OCI-LY7 (cell line): ENCODE data around the gene SBF2. TPM values are rescaled to one million over a fixed set of nuclear protein-coding genes. Genes with fewer than 3 reads are reported as not detected.
A peak's percentile ranks its signal among the peaks of the same experiment; 100 is the strongest.

Experiments used
- BruUV-seq: library from RNA; stranded (reverse); fragments of 400-500 nt; replicated peaks from 2 replicates; lab custom pipeline; 2021; lab: Mats Ljungman, UMichigan
- CTCF ChIA-PET: fragments of 300-600 bp; sonication (Branson Sonifier 250); formaldehyde crosslinking; loops from one replicate; lab custom pipeline; 2022; ENCODE audit warnings: antibody characterized with exemption; ENCODE audit not compliant: unreplicated experiment; lab: Charles Lee
- POLR2A ChIA-PET: fragments of 300-600 bp; sonication (Branson Sonifier 250); formaldehyde crosslinking; loops from one replicate; lab custom pipeline; 2022; ENCODE audit warnings: antibody characterized with exemption; lab: Charles Lee
- DNase-seq: peaks from one replicate; pipeline ENCODE4 v3.0.0-alpha.2; 2015; ENCODE audit warnings: low spot score
- H2AFZ ChIP-seq: fragments of 200-600 bp; sonication (generic), shearing (Covaris generic); 2 replicates; pipeline ENCODE4 v1.6.1; 2014; ENCODE audit warnings: mild to moderate bottlenecking, antibody characterized with exemption, low read length, moderate library complexity
- H3K27ac ChIP-seq: fragments of 200-600 bp; sonication (generic); 2 replicates; pipeline ENCODE4 v1.5.1; 2014; ENCODE audit warnings: mixed run types, low read depth, mild to moderate bottlenecking, moderate library complexity, low read length, inconsistent platforms; ENCODE audit not compliant: poor library complexity, severe bottlenecking
- H3K36me3 ChIP-seq: fragments of 200-600 bp; sonication (generic); 2 replicates; pipeline ENCODE4 v1.6.1; 2014; ENCODE audit warnings: mild to moderate bottlenecking, antibody characterized with exemption, low read length, moderate library complexity, mixed read lengths; ENCODE audit not compliant: insufficient read depth
- H3K4me1 ChIP-seq: fragments of 200-600 bp; sonication (generic); 2 replicates; pipeline ENCODE4 v1.5.1; 2014; ENCODE audit warnings: mild to moderate bottlenecking, low read length; ENCODE audit not compliant: insufficient read depth, poor library complexity, severe bottlenecking
- H3K4me2 ChIP-seq: fragments of 200-600 bp; sonication (generic); 2 replicates; pipeline ENCODE4 v1.6.1; 2014; ENCODE audit warnings: mild to moderate bottlenecking, low read length
- H3K4me3 ChIP-seq: fragments of 200-600 bp; sonication (generic); 2 replicates; pipeline ENCODE4 v1.5.1; 2014; ENCODE audit warnings: mild to moderate bottlenecking, low read depth, low read length; ENCODE audit not compliant: poor library complexity, severe bottlenecking
- H3K79me2 ChIP-seq: fragments of 200-600 bp; sonication (generic); 2 replicates; pipeline ENCODE4 v1.6.1; 2016; ENCODE audit warnings: low read depth, mild to moderate bottlenecking, low read length, moderate library complexity, mixed read lengths; ENCODE audit not compliant: insufficient read depth
- H3K9me2 ChIP-seq: fragments of 200-600 bp; sonication (generic); 2 replicates; pipeline ENCODE4 v1.6.1; 2016; ENCODE audit warnings: mild to moderate bottlenecking, low read length, mixed read lengths; ENCODE audit not compliant: insufficient read depth
- H3K9me3 ChIP-seq: fragments of 200-600 bp; sonication (generic); 2 replicates; pipeline ENCODE4 v1.6.1; 2014; ENCODE audit warnings: mild to moderate bottlenecking, mixed run types, low read length, mixed read lengths
- H4K20me1 ChIP-seq: fragments of 200-600 bp; sonication (generic); 2 replicates; pipeline ENCODE4 v1.6.1; 2014; ENCODE audit warnings: mild to moderate bottlenecking, antibody characterized with exemption, low read length, moderate library complexity, mixed read lengths; ENCODE audit not compliant: insufficient read depth
- CTCF ChIP-seq: fragments of 200-600 bp; sonication (generic); conservative IDR thresholded peaks from 2 replicates; pipeline ENCODE4 v1.5.1; 2014; ENCODE audit warnings: mild to moderate bottlenecking, antibody characterized with exemption, low read length, moderate library complexity, mixed read lengths
- EZH2phosphoT487 ChIP-seq: fragments of 200-600 bp; sonication (generic); IDR thresholded peaks from 2 replicates; pipeline ENCODE4 v1.6.1; 2018; ENCODE audit warnings: low read depth, borderline replicate concordance, mild to moderate bottlenecking, mixed run types, antibody characterized with exemption, low read length, moderate library complexity, mixed read lengths
- intact Hi-C: fragments of 100-400 bp; cut with micrococcal nuclease; formaldehyde crosslinking; loops from one replicate; pipeline ENCODE4 v1.10.0; 2022; ENCODE audit not compliant: unreplicated experiment
- total RNA-seq, 2 experiments: library from RNA; depleted of rRNA in 1 of 2; stranded (reverse); fragments of >200 nt in 1 of 2; shearing (Covaris generic) in 1 of 2; gene quantifications; 2 replicates each; pipeline ENCODE4 v1.2.3, GENCODE V29; 2014 to 2022

The SBF2 gene
- total RNA-seq, 2 experiments from 2014 or later: 12.9 to 14.3 TPM

GRCh38 chr11:9855579-9856287 lies 438.3 kb downstream of the SBF2 start:
- no TSS peak for BruUV-seq
- H3K4me2 ChIP-seq: peak overlapping the region; percentile 49

DNA sequence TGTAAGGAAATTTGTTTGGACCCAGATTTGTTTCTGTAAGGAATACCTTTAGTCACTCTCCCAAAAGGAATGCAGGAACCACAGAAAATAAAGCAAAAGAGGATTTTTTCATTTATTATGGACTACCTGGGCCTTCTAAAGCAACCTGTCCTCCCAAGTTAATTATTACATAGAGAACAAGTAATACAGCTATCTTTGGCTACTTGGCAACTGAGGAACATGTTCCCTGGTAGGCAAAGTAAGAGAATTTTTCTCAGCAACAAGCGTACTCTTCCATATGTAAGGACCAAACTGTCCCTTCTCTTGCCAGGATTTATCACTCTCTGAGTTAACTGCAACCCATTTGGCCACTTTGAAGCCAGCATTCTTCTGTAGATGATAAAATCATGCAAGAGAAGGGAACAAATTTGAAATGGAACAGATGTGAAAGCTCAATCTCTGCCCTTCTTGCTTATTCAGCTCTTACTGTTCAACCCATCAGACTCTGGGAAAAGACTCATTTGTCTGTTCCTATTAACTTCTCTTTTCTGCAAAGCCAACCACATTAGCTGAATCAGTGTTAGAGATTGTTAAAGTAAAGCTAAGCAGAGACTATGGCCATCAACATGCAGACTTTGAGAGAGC lies 440.0 kb downstream of the SBF2 start:
- no peaks in the 10 kb centered on the region for H4K20me1 ChIP-seq
- H3K27ac ChIP-seq: peak overlapping the region; percentile 14
- BruUV-seq: no TSS peak
- H3K4me1 ChIP-seq: peaks cover 49% of the 10 kb centered on the region
- no peak overlapping the region for H2AFZ ChIP-seq
- POLR2A ChIA-PET: interaction anchor here (0.6 to 1.5 kb wide), 2 partner anchors 57 to 69 kb away, joined by 3 to 4 read pairs; no protein-coding TSS in a partner anchor
- no peak for DNase-seq
- H3K9me2 ChIP-seq: no peaks in the 10 kb centered on the region
- no peaks in the 10 kb centered on the region for H3K79me2 ChIP-seq
- CTCF ChIA-PET: interaction anchor here (0.5 kb wide), 1 partner anchor 396 kb away, joined by 3 read pairs; no protein-coding TSS in a partner anchor
- no peak overlapping the region for H3K4me3 ChIP-seq
- H3K4me2 ChIP-seq: no peak overlapping the region
- H3K9me3 ChIP-seq: no peaks in the 10 kb centered on the region
- 0 out of 2 replicates have a peak, but pooled peaks cover 3% of the 10 kb centered on the region for H3K36me3 ChIP-seq
- TF ChIP-seq CTCF (no peak), EZH2phosphoT487 (no peak)
- intact Hi-C loops: no loop called here

More at GRCh38 chr11:9855579-9856287, 438.3 kb downstream of the SBF2 start:
- peak overlapping the region; percentile 15 for H3K4me3 ChIP-seq
- peak overlapping the region; percentile 63; the same call in 1 of the 2 replicates for H2AFZ ChIP-seq
- intact Hi-C loops: no loop called here
- no peaks in the 10 kb centered on the region for H4K20me1 ChIP-seq
- POLR2A ChIA-PET: interaction anchor here (0.6 to 1.6 kb wide), 5 partner anchors 28 to 459 kb away, joined by 3 to 5 read pairs (median 3); no protein-coding TSS in a partner anchor
- CTCF ChIA-PET: interaction anchor here (0.6 kb wide), 1 partner anchor 98 kb away, joined by 5 read pairs; no protein-coding TSS in a partner anchor
- H3K36me3 ChIP-seq: 0 out of 2 replicates have a peak, but pooled peaks cover 3% of the 10 kb centered on the region
- TF ChIP-seq EZH2phosphoT487 (no peak), CTCF (no peak)
- H3K9me2 ChIP-seq: no peaks in the 10 kb centered on the region
- peak; percentile 84 for DNase-seq
- peaks cover 57% of the 10 kb centered on the region for H3K4me1 ChIP-seq
- no peaks in the 10 kb centered on the region for H3K9me3 ChIP-seq
- H3K27ac ChIP-seq: peak overlapping the region; percentile 83
- no peaks in the 10 kb centered on the region for H3K79me2 ChIP-seq
